ENCODE data around the gene PHF19. TPM values are rescaled to one million over a fixed set of nuclear protein-coding genes. Genes with fewer than 3 reads are reported as not detected.

The PHF19 gene
- total and polyA plus RNA-seq, 2 of the 8 experiments (the other 6 are each of a cell fraction or from before 2014, with no cell fraction given) = 28.2 to 31.8 TPM

DNA sequence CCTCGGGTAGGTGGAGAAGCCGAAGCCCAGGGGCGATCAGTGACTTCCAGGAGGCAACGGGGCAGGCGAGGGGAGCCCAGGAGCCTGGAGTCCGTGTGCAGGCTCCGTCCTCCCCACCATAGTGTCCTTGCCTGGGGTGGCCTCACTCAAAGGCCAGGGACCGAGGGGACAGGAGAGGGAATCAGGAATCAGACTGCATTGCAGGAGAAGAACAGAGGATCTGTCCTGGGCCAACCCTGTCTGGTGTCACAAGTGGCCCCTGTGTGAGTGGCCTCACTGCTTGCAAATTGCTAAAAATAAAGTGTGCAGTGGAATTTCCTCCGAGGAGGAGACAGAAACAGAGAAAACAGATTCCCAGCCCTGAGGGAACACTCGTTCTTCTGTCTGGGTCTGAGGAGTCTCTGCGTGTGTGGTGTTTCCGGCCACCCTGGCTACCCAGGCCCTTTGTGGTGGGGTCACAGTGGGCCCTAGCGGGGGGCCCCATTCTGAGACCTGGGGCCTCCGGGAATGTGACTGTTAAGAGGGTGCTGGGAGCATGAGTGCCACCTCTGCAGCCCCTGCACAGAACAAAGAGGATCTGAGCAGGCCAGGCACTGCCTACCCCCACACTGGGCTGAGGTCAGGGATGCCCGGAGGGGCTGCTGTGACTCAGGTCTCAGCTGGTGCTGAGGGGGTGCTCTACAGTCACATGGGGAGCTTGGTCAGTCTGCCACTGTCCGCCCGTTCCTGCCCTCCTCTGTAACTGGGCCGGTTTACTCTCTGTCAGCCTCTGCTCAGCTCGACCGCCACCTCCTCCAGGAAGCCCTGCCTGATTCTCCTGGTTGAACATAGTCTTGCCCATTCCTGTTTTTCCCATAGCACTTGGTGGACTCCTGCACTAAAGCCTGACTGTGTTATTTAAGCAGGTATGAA lies 42.2 kb upstream of the PHF19 start:
- Histone ChIP-seq H3K36me3 (ENCODE audit: control insufficient read depth in 2 of 4, insufficient read depth in 4 of 4, low read length in 3 of 4) (no peaks in the 10 kb centered on the region; a peak in 1 of 8 replicates), H2AFZ (ENCODE audit: low read length) (no peak overlapping the region), H4K91ac (replicated peaks; ENCODE audit: insufficient read length, low read length) (no peak overlapping the region), H2BK120ac (replicated peaks; ENCODE audit: low read depth, low read length) (no peak overlapping the region), H3K27ac (ENCODE audit: low read depth, low read length) (no peak overlapping the region), H4K20me1 (replicated peaks in 1 of 2; ENCODE audit: control insufficient read depth in 1 of 2, insufficient read depth in 2 of 2, low read length in 2 of 2) (no peaks in the 10 kb centered on the region), H2BK5ac (ENCODE audit: low read depth, low read length) (no peak overlapping the region), H3K23me2 (ENCODE audit: low read depth, low read length) (no peaks in the 10 kb centered on the region), H2BK12ac (ENCODE audit: low read depth, low read length) (no peak overlapping the region), H3K4ac (replicated peaks; ENCODE audit: insufficient read length, low read depth, low read length) (no peak overlapping the region), H3K56ac (replicated peaks; ENCODE audit: insufficient read length, low read depth, low read length) (no peak overlapping the region), H3K4me1 (replicated peaks in 1 of 4; ENCODE audit: control insufficient read depth in 3 of 4, insufficient read depth in 4 of 4, low read length in 3 of 4) (peaks cover 0 to 4% (median 0%) of the 10 kb centered on the region in 4 experiments; a peak in 3 of 7 replicates), H3K9ac (replicated peaks in 1 of 4; ENCODE audit: extremely low read depth in 1 of 4, low read depth in 3 of 4, low read length in 3 of 4) (no peak overlapping the region), H3K79me1 (ENCODE audit: low read depth, low read length) (no peaks in the 10 kb centered on the region), H3K14ac (ENCODE audit: insufficient read length) (no peak overlapping the region), H4K5ac (ENCODE audit: insufficient read length, low read depth, low read length) (no peak overlapping the region), H3K4me3 (ENCODE audit: extremely low read depth in 1 of 4, insufficient read depth in 2 of 4, low read depth in 3 of 4, low read length in 4 of 4) (no peak overlapping the region), H2BK15ac (ENCODE audit: low read length) (no peak overlapping the region), H3K23ac (ENCODE audit: insufficient read length) (no peak overlapping the region), H2AK5ac (ENCODE audit: low read depth, low read length) (no peak overlapping the region), H3K4me2 (ENCODE audit: insufficient read depth in 1 of 2, low read depth in 2 of 2, low read length in 2 of 2) (no peak overlapping the region), H3K9me3 (ENCODE audit: insufficient read depth in 2 of 2, low read depth in 1 of 2, low read length in 1 of 2) (no peaks in the 10 kb centered on the region), H2BK20ac (ENCODE audit: low read length) (0 out of 2 replicates have a peak overlapping the region, but pooled peaks have one; percentile 53), H4K8ac (ENCODE audit: extremely low read depth, insufficient read depth, low read length) (peak overlapping the region; percentile 81; the same call in 1 of the 2 replicates), H3K18ac (ENCODE audit: extremely low read depth, low read length) (peak overlapping the region; percentile 10; the same call in 1 of the 2 replicates), H3K27me3 (replicated peaks in 1 of 4; ENCODE audit: control insufficient read depth in 3 of 4, extremely low read depth in 1 of 4, insufficient read depth in 3 of 4, low read length in 3 of 4) (no peaks in the 10 kb centered on the region; a peak in 1 of 7 replicates), H3K79me2 (ENCODE audit: control insufficient read depth in 1 of 2, insufficient read depth in 2 of 2, low read length in 2 of 2) (no peaks in the 10 kb centered on the region)
- 82% methylated on average over 20 of the region's 20 CpGs; no CpG with 5 or more reads in 1 of the 2 experiments for WGBS, 2 experiments (ENCODE audit: extremely low coverage in 1 of 2, insufficient coverage in 1 of 2, insufficient read length in 1 of 2, insufficient replicate concordance in 2 of 2, low coverage in 1 of 2, low lambda C conversion rate in 2 of 2, missing lambda C conversion rate in 1 of 2)
- no peak for DNase-seq (ENCODE audit: low read depth in 1 of 2, low spot score in 2 of 2)
- FAIRE-seq = no peak
- ChIA-PET CTCF (ENCODE audit: partially characterized antibody) (interaction anchor here (1.0 to 3.0 kb wide), 5 partner anchors 8 to 349 kb away, joined by 3 to 15 read pairs (median 4); partner anchors contain the start of gene GSN), POLR2A (ENCODE audit: partially characterized antibody) (no interaction called here)
- no peak for TF ChIP-seq RBBP5 (IDR thresholded peaks at IDR 0.05; ENCODE audit: borderline replicate concordance, low read depth, low read length)
